A549 (cell line): ENCODE results near the gene PYROXD2. TPM values are rescaled to one million over a fixed set of nuclear protein-coding genes. Genes with fewer than 3 reads are reported as not detected.

Source experiments
- ATAC-seq, 2 experiments: fragments of 200-7000 bp in 1 of 2; fragments of >200 bp in 1 of 2; cut with Nextera tagmentation in 1 of 2; cut with Tn5 transposase in 1 of 2; 3 replicates each; pipeline versions ENCODE4 v1.8.0 to v1.9.1; 2018 to 2020; ENCODE audit warnings: mild to moderate bottlenecking in 1 of 2, moderate library complexity in 1 of 2
- CTCF ChIA-PET: fragments of 300-600 bp; sonication (Branson Sonifier 250); formaldehyde crosslinking; extraction: SDS; loops from one replicate; lab custom pipeline; 2021; ENCODE audit warnings: antibody characterized with exemption, inconsistent platforms; lab: Yijun Ruan, JAX
- POLR2A ChIA-PET: fragments of 350-600 bp; formaldehyde crosslinking; extraction: SDS; loops from one replicate; lab custom pipeline; 2021; ENCODE audit warnings: antibody characterized with exemption, inconsistent platforms; lab: Yijun Ruan, JAX
- DNase-seq, 2 experiments: peaks; one replicate each; pipeline versions ENCODE4 v3.0.0 to v3.0.0-alpha.2; 2011 to 2016; ENCODE audit warnings: low read depth in 1 of 2, low spot score in 1 of 2
- FAIRE-seq: peaks from 2 replicates; lab custom pipeline; 2011; peaks lifted over from hg19 to GRCh38; lab: Jason Lieb, UNC
- H3K27ac ChIP-seq, 2 experiments: fragments of >200 bp; sonication (Bioruptor Twin); formaldehyde crosslinking; 3 replicates each; pipeline ENCODE4 v1.5.1; 2016 to 2017
- H3K4me1 ChIP-seq: fragments of >200 bp; sonication (Bioruptor Twin); formaldehyde crosslinking; 3 replicates; pipeline ENCODE4 v1.6.1; 2016
- H3K4me2 ChIP-seq: fragments of >200 bp; sonication (Bioruptor Twin); formaldehyde crosslinking; 3 replicates; pipeline ENCODE4 v1.6.1; 2016
- H3K4me3 ChIP-seq: fragments of >200 bp; sonication (Bioruptor Twin); formaldehyde crosslinking; 3 replicates; pipeline ENCODE4 v1.5.1; 2016
- H3K9me3 ChIP-seq: fragments of >200 bp; sonication (Bioruptor Twin); formaldehyde crosslinking; 3 replicates; pipeline ENCODE4 v1.6.1; 2016
- BHLHE40 ChIP-seq: IDR thresholded peaks from 2 replicates; pipeline ENCODE4 v1.6.1; 2012; ENCODE audit warnings: low read depth, low read length, inconsistent platforms
- CBX8 ChIP-seq: fragments of 200-600 bp; sonication (generic); IDR thresholded peaks from 2 replicates; pipeline ENCODE4 v1.6.1; 2016
- CHD4 ChIP-seq: fragments of 200-600 bp; sonication (generic); IDR thresholded peaks from 2 replicates; pipeline ENCODE4 v1.6.1; 2016; ENCODE audit warnings: antibody characterized with exemption, mild to moderate bottlenecking, borderline replicate concordance
- E2F6 ChIP-seq: IDR thresholded peaks from 2 replicates; pipeline ENCODE4 v1.6.1; 2012; ENCODE audit warnings: low read depth, borderline replicate concordance
- EHF ChIP-seq: fragments of 250-450 bp; sonication (Bioruptor Pico); IDR thresholded peaks from 2 replicates; pipeline ENCODE4 v1.5.0; 2020; ENCODE audit warnings: mild to moderate bottlenecking
- FOSL2 ChIP-seq, 2 experiments: fragments of 450-650 bp in 1 of 2; fragments of >200 bp in 1 of 2; sonication (Bioruptor Twin) in 1 of 2; formaldehyde crosslinking; IDR thresholded peaks; 2 replicates each; pipeline versions ENCODE4 v1.5.0 to v1.6.1; 2016 to 2020; ENCODE audit warnings: mild to moderate bottlenecking in 1 of 2, moderate library complexity in 1 of 2
- HMGXB4 ChIP-seq: fragments of 250-450 bp; sonication (Bioruptor Pico); IDR thresholded peaks from 2 replicates; pipeline ENCODE4 v1.5.0; 2021; ENCODE audit warnings: mild to moderate bottlenecking, moderate library complexity, borderline replicate concordance
- HOXA7 ChIP-seq: fragments of 250-450 bp; sonication (Bioruptor Pico); IDR thresholded peaks from 2 replicates; pipeline ENCODE4 v1.5.0; 2020; ENCODE audit warnings: mild to moderate bottlenecking, moderate library complexity
- JUNB ChIP-seq: fragments of >200 bp; sonication (Bioruptor Twin); formaldehyde crosslinking; IDR thresholded peaks from 2 replicates; pipeline ENCODE4 v1.6.1; 2016
- KDM5A ChIP-seq: fragments of 200-600 bp; sonication (generic); IDR thresholded peaks from 2 replicates; pipeline ENCODE4 v1.6.1; 2016; ENCODE audit warnings: antibody characterized with exemption, mild to moderate bottlenecking
- POLR2AphosphoS2 ChIP-seq: conservative IDR thresholded peaks from 2 replicates; pipeline ENCODE4 v1.6.1; 2012; ENCODE audit warnings: low read length, improper control_type of control experiment, inconsistent platforms
- RAD21 ChIP-seq, 2 experiments: fragments of >200 bp in 1 of 2; sonication (Bioruptor Twin) in 1 of 2; formaldehyde crosslinking in 1 of 2; IDR thresholded peaks in 1 of 2; conservative IDR thresholded peaks in 1 of 2; 2 replicates in 1 of 2; 3 replicates in 1 of 2; pipeline ENCODE4 v1.6.1; 2012 to 2018; ENCODE audit warnings: inconsistent platforms in 1 of 2
- RFX5 ChIP-seq: fragments of 450-650 bp; IDR thresholded peaks from 2 replicates; pipeline ENCODE4 v1.7.1; 2014; ENCODE audit warnings: antibody characterized with exemption, mild to moderate bottlenecking, moderate library complexity
- RNF2 ChIP-seq: fragments of 200-600 bp; sonication (generic); IDR thresholded peaks from 2 replicates; pipeline ENCODE4 v1.6.1; 2016; ENCODE audit warnings: low read depth, mild to moderate bottlenecking, antibody characterized with exemption, moderate library complexity, borderline replicate concordance
- ZFP36 ChIP-seq: fragments of 450-650 bp; IDR thresholded peaks from 2 replicates; pipeline ENCODE4 v1.6.1; 2014; ENCODE audit warnings: borderline replicate concordance; ENCODE audit not compliant: partially characterized antibody
- WGBS: methylation state at CpG from one replicate; pipeline ENCODE4 v1.1.6; 2017; ENCODE audit errors: missing lambda C conversion rate; 5-methylcytosine and 5-hydroxymethylcytosine counted together
- polyA plus RNA-seq, 4 experiments: library from polyadenylated mRNA; depleted of rRNA in 3 of 4; stranded (reverse); fragments of >200 nt; fragmentation: RNase III in 1 of 4; extraction: RNeasy Plus Mini Kit Qiagen cat#74134 plus additional on column Dnase treatment in 1 of 4; gene quantifications; 2 replicates in 3 of 4; 3 replicates in 1 of 4; pipeline ENCODE4 v1.2.3, GENCODE V29; 2011 to 2017
- TF ChIP-seq, protein P1 (sequence below): IDR thresholded peaks from 2 replicates; pipeline ENCODE4 v1.6.1; 2012
- TF ChIP-seq, protein P2 (sequence below): fragments of 250-450 bp; sonication (Bioruptor Pico); IDR thresholded peaks from 2 replicates; pipeline ENCODE4 v1.5.0; 2020; ENCODE audit warnings: low read depth, mild to moderate bottlenecking, moderate library complexity
- TF ChIP-seq, protein P3 (sequence below): fragments of >200 bp; sonication (Bioruptor Twin); formaldehyde crosslinking; IDR thresholded peaks from 3 replicates; pipeline ENCODE4 v1.5.1; 2016

Gene PYROXD2
- polyA plus RNA-seq, 2 of the 4 experiments (the other 2 are of a cell fraction), result 4.6 to 6.3 TPM

DNA sequence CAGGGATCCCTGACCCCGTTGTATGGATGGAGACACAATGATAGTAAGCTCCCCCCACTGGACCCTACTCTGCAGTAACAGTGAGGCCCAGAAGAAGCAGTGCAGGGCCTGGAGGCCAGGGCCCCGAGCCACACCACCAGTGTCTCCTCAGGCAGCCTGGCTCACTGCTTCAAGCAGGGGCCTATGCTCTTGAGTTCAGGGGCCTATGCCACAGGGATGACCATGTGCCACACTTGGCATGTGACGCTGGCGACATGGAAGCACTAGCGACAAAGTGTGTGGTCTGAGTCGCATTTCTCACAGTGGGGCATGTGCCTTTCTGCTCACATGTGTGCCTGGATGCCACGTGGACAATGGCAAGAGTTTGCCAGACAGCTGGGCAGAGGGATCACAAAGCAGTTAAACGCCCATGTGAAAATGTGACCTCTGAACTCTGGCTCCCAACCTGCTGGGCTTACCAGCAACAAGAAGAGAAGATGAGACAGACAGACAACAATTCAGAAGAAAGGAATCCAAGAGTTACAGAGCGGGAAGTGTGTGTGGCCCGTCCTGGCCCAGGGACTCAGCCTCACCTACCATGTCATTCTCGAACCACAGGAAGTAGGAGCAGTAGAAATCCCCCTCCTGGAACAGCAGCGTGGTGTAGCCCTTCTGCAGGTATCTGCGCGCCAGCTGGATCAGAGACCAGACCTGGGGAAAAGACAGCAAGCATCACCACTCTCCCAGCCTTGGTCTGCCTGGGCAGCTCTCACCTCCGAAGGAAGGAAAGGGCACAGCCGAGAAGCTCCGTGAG is 4.7 kb upstream of the PYROXD2 start:
- ChIA-PET POLR2A (no interaction called here), CTCF (interaction anchor here (1.5 kb wide), 1 partner anchor 17 kb away, joined by 3 read pairs; no protein-coding TSS in a partner anchor)
- FAIRE-seq (no peak), DNase-seq (no peak), ATAC-seq (no peak)
- no peak overlapping the region for H3K4me2 ChIP-seq
- peaks cover 8% of the 10 kb centered on the region for H3K4me1 ChIP-seq
- H3K9me3 ChIP-seq, result no peaks in the 10 kb centered on the region
- WGBS, result 88% methylated on average over 16 of the region's 17 CpGs
- H3K27ac ChIP-seq, result no peak overlapping the region
- no peak for TF ChIP-seq E2F6
- no peak for TF ChIP-seq CHD4
- no peak for TF ChIP-seq JUNB
- no peak for TF ChIP-seq KDM5A
- TF ChIP-seq, protein P1, sequence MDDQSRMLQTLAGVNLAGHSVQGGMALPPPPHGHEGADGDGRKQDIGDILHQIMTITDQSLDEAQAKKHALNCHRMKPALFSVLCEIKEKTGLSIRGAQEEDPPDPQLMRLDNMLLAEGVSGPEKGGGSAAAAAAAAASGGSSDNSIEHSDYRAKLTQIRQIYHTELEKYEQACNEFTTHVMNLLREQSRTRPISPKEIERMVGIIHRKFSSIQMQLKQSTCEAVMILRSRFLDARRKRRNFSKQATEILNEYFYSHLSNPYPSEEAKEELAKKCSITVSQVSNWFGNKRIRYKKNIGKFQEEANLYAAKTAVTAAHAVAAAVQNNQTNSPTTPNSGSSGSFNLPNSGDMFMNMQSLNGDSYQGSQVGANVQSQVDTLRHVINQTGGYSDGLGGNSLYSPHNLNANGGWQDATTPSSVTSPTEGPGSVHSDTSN, result no peak
- no peak for TF ChIP-seq HOXA7 (CRISPR knock-in tag)
- TF ChIP-seq ZFP36, result no peak
- TF ChIP-seq, protein P2, sequence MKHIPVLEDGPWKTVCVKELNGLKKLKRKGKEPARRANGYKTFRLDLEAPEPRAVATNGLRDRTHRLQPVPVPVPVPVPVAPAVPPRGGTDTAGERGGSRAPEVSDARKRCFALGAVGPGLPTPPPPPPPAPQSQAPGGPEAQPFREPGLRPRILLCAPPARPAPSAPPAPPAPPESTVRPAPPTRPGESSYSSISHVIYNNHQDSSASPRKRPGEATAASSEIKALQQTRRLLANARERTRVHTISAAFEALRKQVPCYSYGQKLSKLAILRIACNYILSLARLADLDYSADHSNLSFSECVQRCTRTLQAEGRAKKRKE (CRISPR knock-in tag), result no peak
- no peak for TF ChIP-seq RFX5
- TF ChIP-seq, protein P3, sequence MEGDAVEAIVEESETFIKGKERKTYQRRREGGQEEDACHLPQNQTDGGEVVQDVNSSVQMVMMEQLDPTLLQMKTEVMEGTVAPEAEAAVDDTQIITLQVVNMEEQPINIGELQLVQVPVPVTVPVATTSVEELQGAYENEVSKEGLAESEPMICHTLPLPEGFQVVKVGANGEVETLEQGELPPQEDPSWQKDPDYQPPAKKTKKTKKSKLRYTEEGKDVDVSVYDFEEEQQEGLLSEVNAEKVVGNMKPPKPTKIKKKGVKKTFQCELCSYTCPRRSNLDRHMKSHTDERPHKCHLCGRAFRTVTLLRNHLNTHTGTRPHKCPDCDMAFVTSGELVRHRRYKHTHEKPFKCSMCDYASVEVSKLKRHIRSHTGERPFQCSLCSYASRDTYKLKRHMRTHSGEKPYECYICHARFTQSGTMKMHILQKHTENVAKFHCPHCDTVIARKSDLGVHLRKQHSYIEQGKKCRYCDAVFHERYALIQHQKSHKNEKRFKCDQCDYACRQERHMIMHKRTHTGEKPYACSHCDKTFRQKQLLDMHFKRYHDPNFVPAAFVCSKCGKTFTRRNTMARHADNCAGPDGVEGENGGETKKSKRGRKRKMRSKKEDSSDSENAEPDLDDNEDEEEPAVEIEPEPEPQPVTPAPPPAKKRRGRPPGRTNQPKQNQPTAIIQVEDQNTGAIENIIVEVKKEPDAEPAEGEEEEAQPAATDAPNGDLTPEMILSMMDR, result no peak
- TF ChIP-seq RAD21 (conservative IDR thresholded peaks at IDR 0.05 in 1 of 2, IDR thresholded peaks at IDR 0.05 in 1 of 2), result no peak
- no peak for TF ChIP-seq EHF
- TF ChIP-seq HMGXB4 (CRISPR knock-in tag), result no peak
- TF ChIP-seq BHLHE40, result no peak
- no peak for TF ChIP-seq POLR2AphosphoS2
- TF ChIP-seq RNF2, result no peak
- no peak for TF ChIP-seq CBX8
- no peak for TF ChIP-seq FOSL2 (IDR thresholded peaks at IDR 0.05)
- no peak for TF ChIP-seq FOSL2 (CRISPR knock-in tag; IDR thresholded peaks at IDR 0.05)
- no peak overlapping the region for H3K4me3 ChIP-seq
